ENCODE data around the gene CPD.

DNA sequence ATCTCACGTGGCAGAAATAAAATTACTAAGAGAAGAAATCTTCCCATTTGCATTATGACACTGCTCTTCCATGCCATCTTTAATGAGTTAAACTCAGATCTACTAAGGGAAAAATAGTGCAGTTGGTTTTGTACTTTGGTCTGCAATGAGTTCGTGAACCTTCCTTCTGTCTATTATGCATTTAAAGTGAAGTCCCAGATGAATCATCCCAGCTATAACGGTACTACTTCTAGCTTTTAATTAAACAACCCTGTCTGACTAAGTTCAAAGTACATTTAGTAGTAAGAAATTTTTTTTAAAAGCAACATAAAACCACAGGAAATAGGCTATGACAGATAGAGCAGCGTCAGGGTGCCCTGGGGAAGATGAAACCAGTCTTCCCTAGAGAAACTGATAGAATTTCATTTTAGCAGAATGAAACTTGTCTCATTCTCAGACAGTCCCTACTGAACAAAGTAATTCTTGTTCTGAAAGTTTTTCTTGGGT is 46.6 kb upstream of the CPD start:
- no peak for TF ChIP-seq POLR2A (IDR thresholded peaks at IDR 0.05)
- TF ChIP-seq, protein P1, sequence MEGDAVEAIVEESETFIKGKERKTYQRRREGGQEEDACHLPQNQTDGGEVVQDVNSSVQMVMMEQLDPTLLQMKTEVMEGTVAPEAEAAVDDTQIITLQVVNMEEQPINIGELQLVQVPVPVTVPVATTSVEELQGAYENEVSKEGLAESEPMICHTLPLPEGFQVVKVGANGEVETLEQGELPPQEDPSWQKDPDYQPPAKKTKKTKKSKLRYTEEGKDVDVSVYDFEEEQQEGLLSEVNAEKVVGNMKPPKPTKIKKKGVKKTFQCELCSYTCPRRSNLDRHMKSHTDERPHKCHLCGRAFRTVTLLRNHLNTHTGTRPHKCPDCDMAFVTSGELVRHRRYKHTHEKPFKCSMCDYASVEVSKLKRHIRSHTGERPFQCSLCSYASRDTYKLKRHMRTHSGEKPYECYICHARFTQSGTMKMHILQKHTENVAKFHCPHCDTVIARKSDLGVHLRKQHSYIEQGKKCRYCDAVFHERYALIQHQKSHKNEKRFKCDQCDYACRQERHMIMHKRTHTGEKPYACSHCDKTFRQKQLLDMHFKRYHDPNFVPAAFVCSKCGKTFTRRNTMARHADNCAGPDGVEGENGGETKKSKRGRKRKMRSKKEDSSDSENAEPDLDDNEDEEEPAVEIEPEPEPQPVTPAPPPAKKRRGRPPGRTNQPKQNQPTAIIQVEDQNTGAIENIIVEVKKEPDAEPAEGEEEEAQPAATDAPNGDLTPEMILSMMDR (IDR thresholded peaks at IDR 0.05) = no peak
- TF ChIP-seq EP300 (IDR thresholded peaks at IDR 0.05) = no peak

Data from tibial nerve (tissue), 4 donors.